GM19438 (cell line): ENCODE results near the gene NEUROD6.

Source experiments
- ATAC-seq: cut with Tn5 transposase; IDR thresholded peaks from one replicate; pipeline ENCODE4 v1.9.1; 2021; ENCODE audit warnings: low read depth; ENCODE audit not compliant: unreplicated experiment

NEUROD6 gene

GRCh38 chr7:31340603-31341002, at the start of gene NEUROD6:
Gene NEUROD6, minus strand, starts transcription at chr7:31340726. Its CDS starts 1,458 bp downstream, at chr7:31339268.
- no peak for ATAC-seq

DNA sequence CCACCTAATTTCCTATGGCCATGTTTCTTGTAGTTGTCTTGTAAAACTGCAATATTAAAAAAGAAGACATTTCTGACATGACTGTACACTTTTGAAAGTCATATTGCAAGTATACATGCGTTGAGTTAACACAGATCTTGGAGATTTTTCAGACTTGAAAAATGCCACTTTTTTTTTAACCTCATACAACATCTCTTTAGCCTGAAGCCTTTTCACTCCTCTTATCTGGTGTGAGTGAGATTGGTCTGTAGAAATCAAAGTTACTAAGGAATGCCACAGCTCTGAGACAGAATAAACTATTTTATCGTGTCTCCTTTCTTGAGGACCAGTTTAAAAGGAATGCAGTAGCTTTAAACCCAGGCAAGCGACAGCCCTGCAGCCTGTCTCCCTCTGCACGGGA, 43.9 kb upstream of the NEUROD6 start:
- no peak for ATAC-seq

DNA sequence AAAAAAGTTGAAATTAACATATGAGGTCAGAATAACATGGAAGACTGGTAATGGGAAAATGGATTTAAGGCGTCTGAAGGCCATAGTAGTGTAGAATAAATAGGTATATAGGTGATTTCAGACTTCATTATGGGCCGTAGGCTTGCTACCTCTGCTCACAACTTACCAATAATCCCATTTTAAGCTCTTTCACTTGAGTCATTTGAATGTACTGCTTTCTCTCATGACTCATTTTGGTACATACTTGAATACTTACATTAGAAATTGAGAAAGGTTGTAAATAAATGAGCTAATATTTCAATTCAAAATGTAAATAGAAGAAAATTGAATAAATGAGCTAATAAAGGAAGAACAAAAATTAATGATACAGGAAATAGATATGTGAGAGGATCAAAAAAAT, 42.2 kb upstream of the NEUROD6 start:
- ATAC-seq: no peak

DNA sequence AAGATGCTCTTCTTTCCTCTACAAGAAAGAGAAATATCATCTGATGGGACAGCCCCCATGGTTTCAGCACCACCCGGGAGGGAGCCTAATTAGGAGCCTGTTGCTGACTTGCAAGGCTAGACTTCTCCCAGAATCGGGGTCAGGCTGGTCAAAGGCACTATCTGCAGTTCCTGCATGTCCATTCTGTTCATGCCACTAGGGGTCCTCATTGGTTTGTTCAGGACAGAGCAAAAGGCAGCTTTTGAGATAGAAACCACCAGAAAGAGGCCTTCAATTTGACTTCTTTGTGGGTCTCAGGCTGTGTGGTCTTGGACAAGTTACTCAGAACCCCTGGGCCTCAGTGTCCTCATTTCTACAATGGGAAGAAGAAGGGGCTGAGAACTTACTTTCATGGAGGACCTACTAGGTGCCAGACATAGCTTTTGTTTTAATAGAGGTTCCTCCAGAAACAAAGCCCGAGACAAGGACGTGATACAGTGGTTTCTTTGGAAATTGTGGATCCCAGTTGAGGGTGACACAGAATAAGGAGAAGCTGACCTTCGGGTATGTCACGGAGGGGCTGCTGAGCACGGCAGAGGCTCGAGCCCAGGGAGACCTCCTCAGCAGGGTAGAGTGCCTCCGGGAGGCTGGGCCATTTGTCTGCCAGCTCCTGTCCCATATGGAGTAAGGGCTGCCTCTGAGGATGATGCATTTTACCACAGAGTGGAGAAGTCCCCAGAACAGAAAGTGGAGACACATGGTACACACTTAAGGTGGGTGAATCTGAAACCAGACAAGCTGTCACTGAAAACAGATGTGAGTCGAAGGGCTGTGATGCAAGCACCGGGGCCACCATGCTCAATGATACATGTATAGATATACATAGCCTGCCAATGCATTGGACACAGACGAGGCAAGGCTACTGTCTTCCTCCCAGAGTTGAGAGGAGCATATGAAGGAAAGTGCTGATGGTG, 33.1 kb upstream of the NEUROD6 start:
- peak; percentile 70 for ATAC-seq

- no peak for ATAC-seq
Observed at GRCh38 chr7:31372231-31372959, 31.9 kb upstream of the NEUROD6 start.

- ATAC-seq: no peak
Observed at GRCh38 chr7:31371621-31372020, 31.1 kb upstream of the NEUROD6 start.

GRCh38 chr7:31370609-31371008, 30.1 kb upstream of the NEUROD6 start:
- no peak for ATAC-seq

- ATAC-seq: no peak
Observed at GRCh38 chr7:31368620-31369019, 28.1 kb upstream of the NEUROD6 start.

DNA sequence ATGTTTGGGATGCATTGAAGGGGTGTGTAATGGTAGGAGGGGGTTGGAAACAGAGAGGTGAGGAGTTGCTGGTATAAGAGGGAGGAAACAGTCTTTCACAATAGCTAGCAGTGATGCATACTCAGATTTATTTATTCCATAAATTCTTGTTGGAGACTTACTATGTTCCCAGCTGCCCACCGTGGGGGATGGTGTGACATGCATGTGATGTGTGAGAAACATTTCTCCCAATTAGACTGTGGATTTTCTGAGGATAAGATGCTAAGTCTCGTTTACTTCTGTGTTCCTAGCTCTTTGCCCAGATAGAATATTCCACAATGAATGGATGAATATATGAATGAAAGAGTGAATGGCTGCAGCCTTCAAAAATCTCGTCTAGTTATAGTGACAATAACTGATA, 23.0 kb upstream of the NEUROD6 start:
- no peak for ATAC-seq

DNA sequence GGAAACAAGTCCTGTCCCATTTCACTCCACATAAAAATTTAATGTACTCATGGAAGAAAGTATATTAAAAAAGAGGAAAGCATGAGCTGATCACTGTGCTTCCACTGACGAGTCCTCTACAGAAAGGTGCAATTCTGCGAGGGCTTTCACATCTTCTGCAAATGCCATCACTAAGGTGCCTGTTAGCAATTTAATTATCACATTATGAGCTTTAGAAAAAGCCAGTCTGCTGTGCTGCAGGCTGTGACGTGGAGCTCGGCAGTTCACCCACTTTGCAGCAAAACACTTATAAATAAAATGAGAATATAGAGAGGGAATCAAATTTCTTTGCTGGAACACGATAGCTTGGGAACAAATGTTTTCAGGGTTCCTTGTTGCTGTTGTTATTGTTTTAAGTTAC, 22.5 kb upstream of the NEUROD6 start:
- ATAC-seq: no peak

GRCh38 chr7:31362401-31362800, 21.9 kb upstream of the NEUROD6 start:
- ATAC-seq: no peak

DNA sequence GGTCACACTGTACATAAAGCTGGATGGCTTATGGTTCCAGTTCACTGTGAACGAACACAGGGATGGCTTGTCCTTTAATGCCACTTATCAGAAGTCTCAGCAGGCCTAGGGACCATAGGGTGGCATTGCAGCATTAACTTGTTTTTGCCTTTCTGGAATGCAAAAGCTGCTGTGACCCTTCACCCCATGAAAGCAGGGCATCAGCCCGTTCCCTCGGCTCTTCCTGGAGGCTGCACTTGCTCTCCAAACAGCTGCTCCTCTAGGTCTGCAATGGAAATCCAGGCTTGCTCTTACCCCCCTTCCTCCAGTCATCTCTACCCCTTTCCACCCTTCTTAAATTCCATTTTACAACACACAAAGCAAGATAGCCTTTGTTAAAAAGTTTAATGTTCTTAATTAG, 17.9 kb upstream of the NEUROD6 start:
- ATAC-seq: no peak

- no peak for ATAC-seq
Observed at GRCh38 chr7:31345421-31345820, 4.9 kb upstream of the NEUROD6 start.

DNA sequence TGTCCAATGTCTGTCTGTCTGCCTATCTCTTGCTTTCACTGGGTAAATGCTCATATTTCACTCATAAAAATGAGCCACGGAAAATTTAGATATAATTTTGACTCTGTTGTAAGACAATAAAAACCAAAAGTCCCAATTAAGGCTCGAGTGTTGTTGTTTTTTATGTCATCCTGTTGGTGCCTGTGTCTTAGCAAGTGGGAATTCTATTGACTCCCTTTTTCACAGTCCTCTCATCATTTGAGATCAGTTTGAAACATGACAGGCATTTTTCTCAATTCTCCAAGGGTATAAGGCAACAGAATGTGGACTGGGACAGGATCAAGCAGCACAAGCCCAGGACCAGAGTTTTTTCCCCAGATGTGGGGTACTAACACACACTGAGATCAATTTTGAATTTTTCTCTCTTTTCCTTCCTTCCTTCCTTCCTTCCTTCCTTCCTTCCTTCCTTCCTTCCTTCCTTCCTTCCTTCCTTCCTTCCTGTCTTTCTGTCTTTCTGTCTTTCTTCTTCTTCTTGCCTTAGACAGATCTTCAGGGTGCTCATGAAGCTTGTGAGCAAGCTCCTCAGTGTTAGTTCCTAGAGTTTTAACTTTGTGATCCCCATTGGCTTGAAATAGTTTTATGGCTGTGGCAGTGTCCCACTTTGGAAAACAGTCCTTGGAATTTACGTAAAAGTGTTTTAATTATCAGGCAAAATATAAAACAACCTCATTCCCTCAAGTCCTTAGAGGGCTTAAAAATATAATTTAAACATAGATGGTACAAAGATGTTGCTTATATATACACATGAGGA, 3.2 kb upstream of the NEUROD6 start:
- ATAC-seq: no peak

- no peak for ATAC-seq
Observed at GRCh38 chr7:31341141-31341540, 615 bp upstream of the NEUROD6 start.

DNA sequence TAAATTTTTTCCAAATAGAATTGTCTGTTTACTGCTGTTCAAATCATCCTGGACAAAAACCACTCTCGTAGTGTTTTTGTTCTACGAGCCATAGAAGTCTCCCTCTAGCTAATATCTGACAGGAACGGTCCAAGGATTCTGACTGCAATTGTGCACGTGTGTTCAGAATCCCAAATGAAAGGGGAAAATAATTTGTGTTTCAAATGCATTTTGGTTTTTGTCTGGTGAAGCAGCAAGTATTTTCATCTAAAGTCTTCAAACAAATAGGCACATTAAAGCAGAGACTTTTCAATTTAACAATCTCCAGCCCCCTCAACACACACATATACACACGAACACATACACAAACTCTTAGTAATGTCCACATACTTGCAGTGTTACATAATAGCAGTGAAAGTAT, 475 bp downstream of the NEUROD6 start:
- ATAC-seq: no peak

GRCh38 chr7:31338706-31339105, 1.8 kb downstream of the NEUROD6 start:
- no peak for ATAC-seq

DNA sequence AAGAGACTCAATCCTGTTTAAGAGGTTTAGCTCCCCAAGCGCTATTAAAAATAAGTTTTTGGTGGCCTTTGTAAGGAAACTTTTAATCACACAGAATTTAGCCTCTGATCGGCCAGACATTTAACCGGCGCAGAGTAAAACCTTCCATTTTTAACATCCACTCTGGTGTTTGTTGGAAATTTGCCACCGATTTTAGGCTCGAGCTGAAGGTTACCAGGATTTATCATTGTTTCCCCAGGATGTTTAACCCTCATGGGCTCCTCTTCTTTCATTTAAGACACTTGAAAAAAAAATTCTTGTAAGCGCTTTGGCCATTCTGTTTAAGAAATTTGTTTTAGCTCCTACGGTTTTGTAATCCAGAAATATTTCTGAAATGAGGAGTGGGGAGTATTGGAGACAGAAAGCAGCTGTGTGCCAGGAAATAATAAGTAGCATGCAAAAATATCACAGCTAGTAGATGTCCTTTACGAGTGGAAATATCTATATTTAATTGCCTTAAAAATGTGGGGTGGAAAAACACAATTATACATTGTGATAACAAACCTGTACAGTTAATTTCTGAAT, 3.4 kb downstream of the NEUROD6 start:
- no peak for ATAC-seq

DNA sequence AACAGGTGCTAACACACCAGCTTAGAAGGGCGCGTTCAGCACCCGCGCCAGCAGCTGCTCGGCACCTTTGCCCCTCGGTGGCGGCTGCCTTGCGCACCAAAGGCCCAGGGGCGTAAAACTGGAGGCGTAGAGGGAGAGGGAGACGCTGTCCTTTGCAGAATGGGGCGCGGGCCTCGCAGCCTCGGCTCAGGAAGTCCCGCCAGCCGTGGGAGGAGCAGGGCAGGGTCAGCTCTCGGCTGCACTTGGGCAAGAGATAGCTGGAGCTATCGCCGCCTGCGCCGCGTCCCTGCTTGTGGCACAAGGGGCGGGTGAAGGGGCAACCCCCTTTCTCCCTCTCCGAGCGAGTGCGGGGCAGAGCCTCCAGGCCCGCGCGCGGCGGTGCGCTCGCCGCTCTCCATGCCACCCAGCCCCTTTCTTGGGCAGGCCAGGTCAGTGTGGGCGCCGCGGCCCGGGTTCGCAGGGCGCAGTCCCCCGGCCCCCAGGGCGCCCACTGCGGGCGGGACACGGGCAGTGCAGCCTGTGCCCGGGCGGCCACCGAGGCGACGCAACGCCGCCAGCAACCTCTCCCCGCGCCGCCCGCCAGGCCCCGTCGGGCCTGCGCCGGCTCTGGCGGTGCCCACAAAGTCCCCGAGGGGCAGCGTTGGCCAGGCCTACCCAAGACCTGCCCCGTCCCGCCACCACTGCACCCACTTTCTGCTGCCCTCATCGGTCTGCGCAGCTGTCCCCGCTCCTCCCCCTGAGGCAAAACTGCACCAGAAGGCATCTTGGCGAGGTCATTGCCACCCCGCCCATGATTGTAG, 4.1 kb downstream of the NEUROD6 start:
- ATAC-seq: no peak

DNA sequence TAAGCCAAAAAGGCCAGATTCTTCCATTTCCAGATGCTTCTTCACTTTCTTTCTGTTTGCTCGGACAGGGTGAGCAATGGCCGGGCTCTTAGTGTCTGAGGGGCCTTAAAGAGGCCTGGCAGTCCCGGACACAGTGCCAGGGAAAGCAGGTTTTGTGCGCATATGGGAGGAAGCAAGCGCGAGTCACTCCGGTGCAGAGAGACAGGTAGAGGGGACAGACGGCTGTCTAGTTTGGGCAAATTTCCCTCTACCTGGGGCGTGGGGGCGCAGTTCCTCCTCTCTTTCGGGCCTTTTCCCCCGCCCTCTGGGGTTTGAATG, 4.7 kb downstream of the NEUROD6 start:
- ATAC-seq: no peak
